DND-41 (cell line): ENCODE results near the gene DSTYK.

Source experiments
- CTCF ChIP-seq: IDR thresholded peaks from 2 replicates; pipeline ENCODE4 v1.5.1; 2012; ENCODE audit warnings: borderline replicate concordance, low read length, moderate library complexity, mild to moderate bottlenecking; ENCODE audit not compliant: poor library complexity, severe bottlenecking; ENCODE audit errors: extremely low read depth
- EZH2 ChIP-seq: IDR thresholded peaks from 3 replicates; pipeline ENCODE4 v1.6.1; 2012; ENCODE audit warnings: borderline replicate concordance, low read depth, mild to moderate bottlenecking, moderate library complexity, low read length, inconsistent platforms; ENCODE audit not compliant: severe bottlenecking

- no peak for TF ChIP-seq CTCF
- TF ChIP-seq EZH2 = no peak
Measured at GRCh38 chr1:205225901-205226765, 14.6 kb upstream of the DSTYK start.
